Measurements from ENCODE around the gene OR5A1.
"Not testable (repeated sequence)": the region's sequence is repeated elsewhere in the genome, so short reads cannot be mapped to it uniquely, and the experiment has no call there.

Gene OR5A1

DNA sequence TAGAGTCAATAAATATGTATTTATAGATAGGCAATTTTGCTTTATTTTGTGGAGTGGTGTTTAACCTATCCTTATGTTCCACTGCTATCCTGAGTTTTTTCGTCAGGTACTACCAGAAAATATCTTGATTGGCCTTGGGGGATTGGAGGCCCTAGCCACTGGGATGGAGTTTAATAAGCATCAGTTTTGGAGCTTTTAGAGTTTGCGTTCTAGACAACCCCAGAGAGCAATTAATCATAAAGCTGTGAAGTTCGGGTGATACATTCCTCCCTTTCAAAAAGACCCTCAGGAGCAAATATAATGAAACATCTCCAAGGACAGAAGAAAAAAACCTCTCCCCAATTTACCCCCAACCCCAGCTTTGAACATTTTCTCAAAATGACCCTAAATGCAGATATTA, at the start of gene OR5A1:
TSS of gene OR5A1 (plus strand) at position 301 of the 400 bp plus-strand sequence. CDS start 6,700 bp downstream, outside the sequence.
- no peak for DNase-seq (ENCODE audit: low spot score)

DNA sequence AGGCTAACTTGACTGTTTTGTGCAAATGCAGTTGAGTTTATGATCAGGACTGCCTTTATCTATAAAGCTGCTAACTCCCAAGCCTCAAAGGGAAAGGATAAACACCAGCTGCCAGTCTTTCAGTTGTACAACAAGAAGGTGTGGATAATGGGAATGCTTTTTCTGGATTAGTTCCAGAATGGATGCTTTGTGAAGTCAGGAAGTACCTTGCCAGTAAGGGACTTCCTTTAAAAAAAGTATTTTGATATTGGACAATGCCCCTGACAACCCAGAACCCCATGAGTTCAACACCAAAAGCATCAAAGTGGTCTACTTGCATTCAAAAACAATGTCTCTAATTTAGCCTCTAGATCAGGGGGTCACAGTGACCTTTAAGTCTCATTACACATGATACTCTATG, 42.1 kb upstream of the OR5A1 start:
- DNase-seq (ENCODE audit: low spot score) = no peak

DNA sequence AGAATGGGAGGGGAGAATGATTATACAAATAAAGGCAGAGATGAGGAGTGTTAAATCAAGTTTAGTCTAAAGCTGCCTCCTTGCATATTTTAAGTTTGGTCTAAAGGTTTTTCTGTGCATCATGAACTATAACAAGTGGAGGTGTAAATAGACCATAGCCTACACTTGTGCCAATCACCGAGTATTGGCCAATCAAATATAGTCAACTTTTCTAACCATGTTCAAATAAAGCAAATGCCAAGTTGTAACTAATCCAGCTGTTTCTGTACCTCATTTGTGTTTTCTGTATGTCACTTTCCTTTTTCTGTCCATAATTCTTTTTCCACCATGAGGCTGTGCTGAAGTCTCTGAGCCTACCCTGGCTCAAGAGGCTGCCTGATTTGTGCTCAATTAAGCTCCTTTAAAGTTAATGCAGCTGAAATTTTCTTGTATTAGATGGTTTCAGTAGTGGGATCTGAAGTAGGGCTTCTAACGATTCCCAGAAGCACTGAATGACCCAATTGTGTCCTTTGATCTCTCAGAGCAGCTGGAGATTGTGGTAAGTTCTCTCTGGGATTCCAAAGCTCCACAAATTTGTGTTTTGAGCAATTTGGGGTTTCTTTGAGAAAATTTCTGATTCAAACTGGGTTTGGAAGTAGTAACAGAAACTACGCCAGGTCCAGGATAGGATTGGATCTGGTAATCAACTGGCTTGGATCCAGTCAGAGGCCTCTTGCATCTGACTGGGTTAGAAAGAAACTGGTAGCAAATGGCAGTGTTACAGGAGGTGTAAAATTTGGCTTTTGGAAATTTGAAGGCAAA, 35.6 kb upstream of the OR5A1 start:
- DNase-seq (ENCODE audit: low spot score) = no peak

DNA sequence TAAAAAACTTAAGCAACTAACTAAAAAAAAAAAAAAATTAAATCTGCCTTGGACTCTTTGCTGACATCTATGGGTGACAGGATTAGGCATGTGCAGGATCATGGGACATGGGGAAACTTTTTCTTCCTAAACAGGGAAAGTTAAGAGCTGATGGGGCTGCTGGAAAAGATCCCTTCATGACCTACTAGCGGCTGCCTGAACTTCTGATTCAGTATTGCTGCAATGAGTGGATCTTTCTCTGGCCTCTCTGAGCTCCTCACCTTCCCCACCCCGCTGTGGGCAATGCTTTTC, 35.1 kb upstream of the OR5A1 start:
- DNase-seq (ENCODE audit: low spot score) = no peak

DNA sequence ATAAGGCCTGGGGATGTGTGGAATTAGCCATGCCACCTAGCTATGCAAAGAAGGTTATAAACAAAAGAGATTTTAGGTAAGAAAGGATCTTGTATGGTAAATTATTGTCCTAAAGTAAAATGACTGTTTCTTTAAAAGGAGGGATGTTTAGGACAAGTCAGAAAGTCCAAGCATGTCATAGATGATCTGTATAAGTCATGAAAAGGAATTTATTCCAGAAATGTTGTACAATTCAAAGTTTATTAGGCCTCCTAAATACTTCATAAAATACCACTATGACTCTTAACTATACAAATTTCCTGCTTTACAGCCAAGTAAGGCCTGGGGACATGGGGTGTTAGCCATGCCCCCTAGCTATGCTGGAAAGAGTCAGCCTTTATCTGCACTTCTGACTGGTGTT, 32.7 kb upstream of the OR5A1 start:
- no peak for DNase-seq (ENCODE audit: low spot score)

DNA sequence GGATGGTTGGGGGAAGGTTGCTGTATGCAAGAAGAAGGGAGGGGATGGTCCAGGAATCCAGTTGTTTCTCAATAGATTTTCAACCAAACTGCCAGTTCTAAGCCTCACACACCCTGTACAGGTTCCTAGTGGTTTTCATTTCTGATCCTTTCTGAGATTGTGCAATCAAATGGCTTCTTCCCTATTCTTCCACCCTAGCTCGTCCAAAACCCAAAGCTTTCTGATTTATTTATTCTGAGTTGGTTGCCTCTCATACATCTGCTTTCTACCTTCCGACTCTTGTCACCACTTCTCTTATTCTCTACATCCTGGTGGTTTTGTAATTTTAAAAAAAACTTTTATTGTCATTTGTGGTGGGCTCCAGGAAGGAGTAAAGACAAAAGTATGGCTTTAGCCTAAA, 22.6 kb upstream of the OR5A1 start:
- no peak for DNase-seq (ENCODE audit: low spot score)

DNA sequence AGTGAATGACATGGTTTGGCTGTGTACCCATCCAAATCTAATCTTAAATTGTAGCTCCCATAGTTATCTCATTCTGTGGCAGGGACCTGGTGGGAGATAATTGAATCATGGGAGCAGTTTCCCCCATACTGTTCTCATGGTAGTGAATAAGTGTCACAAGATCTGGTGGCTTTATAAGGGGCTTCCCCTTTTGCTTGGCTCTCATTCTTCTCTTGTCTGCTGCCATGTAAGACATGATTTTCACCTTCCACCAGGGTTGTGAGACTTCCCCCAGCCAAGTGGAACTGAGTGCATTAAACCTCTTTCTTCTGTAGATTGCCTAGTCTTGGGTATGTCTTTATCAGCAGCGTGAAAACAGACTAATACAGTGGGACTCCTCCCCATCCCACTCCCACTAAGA, 21.2 kb upstream of the OR5A1 start:
- no peak for DNase-seq (ENCODE audit: low spot score)

DNA sequence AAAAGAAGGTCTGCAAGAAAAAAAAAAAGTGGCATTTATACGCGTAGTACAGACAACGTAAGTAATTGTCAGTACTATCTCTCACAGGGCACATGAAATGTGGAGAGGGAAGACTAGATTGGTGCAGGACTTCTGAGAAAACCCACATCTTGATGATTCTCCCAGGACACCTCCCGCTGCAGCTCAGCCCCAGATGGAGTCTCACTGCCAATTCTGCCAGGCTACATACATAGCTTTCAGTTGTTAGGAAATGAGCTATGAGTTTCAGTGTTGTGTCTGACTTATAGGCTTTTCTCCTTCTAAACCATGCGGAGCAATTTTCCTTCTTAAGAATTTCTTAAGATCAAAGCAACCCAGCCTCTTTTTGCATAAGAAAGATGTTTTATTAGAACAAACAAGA, 19.7 kb upstream of the OR5A1 start:
- DNase-seq (ENCODE audit: low spot score) = no peak

DNA sequence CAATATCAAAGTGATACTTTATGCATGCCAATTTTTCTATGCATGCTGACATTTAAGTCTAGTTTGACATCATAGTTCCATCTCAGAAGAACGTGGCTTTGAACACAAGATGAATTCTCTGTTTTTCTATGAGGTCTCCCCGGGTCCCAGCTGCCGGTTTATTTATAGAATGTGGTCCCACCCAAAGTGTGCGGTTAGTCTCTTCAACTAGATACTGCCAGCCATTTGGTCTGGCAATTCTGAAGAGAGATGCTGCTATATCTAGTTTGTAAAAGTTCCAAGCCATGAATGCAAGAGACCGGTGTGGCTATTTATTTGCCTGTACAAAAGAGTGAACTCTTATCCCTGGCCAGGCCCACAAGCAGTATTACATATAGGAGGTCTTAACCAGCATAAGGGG, 19.2 kb upstream of the OR5A1 start:
- no peak for DNase-seq (ENCODE audit: low spot score)

DNA sequence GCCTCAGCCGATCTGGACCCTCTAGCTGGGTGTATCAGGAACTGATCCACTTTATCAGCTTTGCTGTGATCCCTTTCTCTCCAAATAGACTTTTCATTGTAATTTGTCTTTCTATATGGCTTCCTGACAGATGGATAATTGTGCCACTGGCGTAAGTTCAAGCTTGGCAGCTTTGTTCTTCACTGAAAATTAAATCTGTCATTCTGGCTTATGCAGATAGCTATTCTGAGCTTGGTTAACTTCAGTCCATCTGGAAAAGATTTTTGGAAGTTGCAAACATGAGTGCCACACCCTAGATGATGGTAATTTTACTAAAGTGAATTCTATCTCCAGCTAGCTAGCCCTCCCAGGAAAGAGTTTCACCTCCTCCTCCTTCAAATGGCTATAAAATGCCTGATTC, 18.1 kb upstream of the OR5A1 start:
- DNase-seq (ENCODE audit: low spot score) = no peak

DNA sequence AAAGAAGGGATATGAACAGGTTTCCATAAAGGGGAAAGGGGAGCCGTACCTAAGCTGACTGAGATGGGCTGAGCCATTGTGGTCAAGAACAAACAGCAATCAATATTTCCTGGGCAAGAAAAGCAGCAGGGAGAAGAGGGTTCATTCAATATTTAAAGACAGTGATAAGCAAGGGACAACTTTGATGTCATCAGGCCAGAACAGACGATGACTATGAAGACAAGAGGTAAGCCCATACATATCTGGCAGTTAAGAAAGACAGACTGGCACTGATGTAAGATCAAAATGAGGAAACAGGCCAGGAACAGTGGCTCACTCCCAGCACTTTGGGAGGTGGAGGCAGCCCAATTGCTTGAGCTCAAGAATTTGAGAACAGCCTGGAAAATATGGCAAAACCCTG, 12.4 kb upstream of the OR5A1 start:
- no peak for DNase-seq (ENCODE audit: low spot score)

DNA sequence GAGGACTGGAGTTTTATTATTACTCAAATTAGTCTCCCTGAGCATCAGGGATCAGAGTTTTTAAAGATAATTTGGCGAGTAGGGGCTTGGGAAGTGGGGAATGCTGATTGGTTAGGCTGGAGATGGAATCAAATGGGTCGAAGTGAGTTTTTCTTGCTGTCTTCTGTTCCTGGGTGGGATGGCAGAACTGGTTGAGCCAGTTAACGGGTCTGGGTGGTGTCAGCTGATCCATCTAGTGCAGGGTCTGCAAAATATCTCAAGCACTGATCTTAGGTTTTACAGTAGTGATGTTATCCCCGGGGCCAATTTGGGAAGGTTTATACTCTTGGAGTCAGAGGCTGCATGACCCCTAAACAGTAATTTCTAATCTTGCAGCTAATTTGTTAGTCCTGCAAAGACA, 11.1 kb upstream of the OR5A1 start:
- no peak for DNase-seq (ENCODE audit: low spot score)

DNA sequence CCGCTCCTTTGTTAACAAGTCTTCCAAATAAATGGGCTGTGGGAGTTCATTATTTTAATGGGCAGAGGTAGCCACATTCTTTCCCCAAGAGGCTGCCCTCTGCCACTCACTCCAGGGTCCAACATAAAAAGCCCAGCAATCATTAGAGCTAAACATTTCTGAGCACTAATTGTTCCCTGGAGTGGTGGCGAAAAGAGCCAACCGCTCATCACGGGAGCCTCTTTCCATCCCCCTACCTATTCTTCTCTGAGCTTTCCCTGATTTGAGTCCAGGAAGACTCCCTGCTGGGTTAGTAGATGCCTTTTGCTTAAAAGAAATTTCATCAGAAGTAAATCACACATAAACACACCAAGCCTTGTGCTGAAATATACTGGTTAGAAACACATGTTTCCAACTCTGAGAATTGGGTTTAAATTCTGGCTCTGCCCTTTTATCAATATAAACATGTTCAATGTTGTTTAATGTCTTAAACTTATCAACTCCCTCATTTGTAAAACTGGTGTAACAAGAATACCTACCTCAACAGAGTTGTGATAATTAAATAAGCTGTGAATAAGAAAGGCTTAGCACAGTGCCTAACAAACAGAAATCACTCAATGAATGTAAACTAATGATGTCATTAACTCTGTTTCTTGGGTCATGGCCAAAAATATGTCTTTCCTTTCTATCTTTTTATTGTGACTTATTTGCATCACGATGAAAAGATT, 9.8 kb upstream of the OR5A1 start, which contains the start of gene OR5A2:
TSS of gene OR5A2 (minus strand) at position 53 of the 707 bp plus-strand sequence. CDS start 3,460 bp downstream, outside the sequence.
- no peak for DNase-seq (ENCODE audit: low spot score)

DNA sequence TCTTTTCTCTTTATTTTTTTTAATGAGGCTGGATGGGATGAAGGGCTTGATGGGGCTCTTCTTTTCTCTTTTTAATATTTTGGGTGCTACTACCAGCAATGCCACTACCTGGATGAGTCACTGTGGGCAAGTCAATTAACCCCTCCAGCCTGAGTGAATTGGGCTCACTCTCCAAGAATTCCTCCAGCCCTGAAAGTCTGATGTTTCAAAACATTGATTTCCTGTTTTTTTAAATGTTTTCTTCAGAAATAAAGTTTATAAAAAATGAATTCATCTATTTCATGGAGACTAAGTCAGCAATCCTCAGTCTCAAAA, 9.2 kb upstream of the OR5A1 start:
- DNase-seq (ENCODE audit: low spot score) = no peak

DNA sequence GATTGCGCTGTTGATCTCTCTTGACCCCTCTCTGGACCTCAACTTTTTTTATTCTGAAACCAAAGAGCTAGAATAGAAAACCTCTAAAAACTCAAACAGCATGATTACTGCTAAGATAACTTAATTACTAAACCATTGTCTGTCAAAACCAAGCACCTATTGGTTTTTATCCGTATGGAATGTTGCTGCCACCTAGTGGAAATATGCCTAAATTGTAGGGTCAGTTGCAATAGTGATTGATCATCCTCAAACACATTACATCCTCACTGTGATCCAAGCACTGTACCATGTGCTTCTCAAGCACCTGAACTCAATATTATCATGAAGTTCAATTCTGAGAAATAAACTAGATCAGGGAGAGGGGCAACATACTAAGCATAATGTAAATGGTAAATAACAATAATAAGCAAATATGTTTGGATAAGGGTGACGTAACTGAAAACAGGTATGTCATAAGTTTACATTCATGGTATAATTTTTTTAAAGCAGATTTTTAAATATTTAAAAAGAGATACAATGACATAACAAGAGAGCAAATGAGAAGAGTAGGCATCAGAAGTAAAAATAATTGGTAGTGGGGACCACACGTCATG, 6.2 kb upstream of the OR5A1 start:
- DNase-seq (ENCODE audit: low spot score) = peak; percentile 59

DNA sequence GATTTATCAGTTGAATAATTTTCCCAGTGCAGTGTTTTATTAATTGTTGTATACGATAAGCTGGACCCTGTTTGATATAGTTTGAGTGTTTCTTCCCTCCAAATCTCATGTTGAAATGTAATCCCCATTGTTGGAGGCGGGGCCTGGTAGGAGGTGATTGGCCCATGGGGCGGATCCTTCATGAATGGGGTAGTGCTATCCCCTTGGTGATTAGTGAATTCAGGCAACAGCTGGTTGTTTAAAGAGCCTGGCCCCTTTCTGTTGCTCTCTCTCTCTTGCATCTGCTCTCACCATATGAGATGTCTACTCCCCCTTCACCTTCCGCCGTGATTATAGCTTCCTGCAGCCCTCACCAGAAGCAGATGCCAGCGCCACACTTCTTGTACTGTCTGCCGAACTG, 1.5 kb downstream of the OR5A1 start:
- no peak for DNase-seq (ENCODE audit: low spot score)

DNA sequence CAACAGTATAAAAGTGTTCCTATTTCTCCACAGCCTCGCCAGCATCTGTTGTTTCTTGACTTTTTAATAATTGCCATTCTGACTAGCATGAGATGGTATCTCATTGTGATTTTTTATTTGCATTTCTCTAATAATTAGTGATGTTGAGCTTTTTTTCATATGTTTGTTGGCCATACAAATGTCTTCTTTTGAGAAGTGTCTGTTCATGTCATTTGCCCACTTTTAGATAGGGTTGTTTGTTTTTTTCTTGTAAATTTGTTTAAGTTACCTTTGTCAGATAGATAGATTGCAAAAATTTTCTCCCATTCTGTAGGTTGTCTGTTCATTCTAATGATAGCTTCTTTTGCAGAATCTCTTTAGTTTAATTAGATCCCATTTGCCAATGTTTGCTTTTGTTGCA, 9.4 kb downstream of the OR5A1 start:
- not testable (repeated sequence) for DNase-seq (ENCODE audit: low spot score)

DNA sequence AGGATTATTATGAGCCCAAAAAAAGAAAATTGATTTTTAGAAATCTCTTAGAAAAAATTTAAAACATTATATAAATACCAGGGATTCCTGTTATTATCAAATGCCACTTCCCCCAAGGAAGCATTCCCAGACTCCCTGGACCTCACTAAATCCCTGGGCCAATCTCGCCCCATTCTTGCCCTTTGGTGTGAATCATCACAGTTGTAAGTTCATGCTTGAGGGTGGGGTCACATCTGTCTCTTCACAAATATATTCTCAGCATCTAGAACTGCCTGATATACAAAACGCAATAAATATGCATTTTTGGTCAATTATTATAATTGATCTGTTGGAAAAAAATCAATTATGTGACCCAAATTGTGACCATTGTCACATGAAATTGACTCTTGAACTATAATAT, 12.2 kb downstream of the OR5A1 start:
- no peak for DNase-seq (ENCODE audit: low spot score)

DNA sequence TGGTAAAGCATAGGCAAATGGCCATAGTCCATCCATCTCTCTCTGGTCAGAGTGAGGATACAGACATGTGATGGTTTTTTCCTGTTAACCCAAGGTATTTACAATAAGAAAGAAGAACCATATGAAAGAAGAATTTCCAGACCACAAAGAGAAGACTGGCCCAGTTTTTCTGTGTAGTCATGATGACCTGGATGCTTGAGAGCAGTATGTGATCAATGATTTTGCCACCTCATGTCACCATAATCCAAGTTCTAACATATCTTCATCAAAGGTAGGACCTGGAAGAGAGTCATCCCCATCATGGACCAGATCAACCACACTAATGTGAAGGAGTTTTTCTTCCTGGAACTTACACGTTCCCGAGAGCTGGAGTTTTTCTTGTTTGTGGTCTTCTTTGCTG, 20.4 kb downstream of the OR5A1 start, which contains the start of gene OR4D6:
TSS of gene OR4D6 (plus strand) at position 301 of the 400 bp plus-strand sequence. CDS start at position 301, 0 bp downstream.
- DNase-seq (ENCODE audit: low spot score) = no peak

DNA sequence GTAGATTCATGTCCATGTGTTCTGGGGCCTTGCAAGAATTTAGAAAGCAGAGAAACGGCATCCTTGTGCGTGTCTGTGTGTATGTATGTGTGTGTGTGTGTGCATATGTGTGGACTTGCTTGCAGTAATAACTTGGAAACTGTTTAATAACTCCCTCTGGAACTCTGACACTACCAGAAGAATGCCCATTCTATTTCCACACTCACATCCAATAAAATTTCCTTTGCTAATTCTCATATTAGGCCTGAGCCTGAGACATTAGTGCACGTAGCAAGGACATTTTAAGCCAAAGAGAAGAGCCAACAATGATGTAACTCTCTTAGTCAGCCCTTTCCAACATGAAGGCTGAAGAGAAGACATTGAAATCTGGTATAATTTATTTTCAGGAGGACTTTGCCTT, 23.6 kb downstream of the OR5A1 start:
- no peak for DNase-seq (ENCODE audit: low spot score)

DNA sequence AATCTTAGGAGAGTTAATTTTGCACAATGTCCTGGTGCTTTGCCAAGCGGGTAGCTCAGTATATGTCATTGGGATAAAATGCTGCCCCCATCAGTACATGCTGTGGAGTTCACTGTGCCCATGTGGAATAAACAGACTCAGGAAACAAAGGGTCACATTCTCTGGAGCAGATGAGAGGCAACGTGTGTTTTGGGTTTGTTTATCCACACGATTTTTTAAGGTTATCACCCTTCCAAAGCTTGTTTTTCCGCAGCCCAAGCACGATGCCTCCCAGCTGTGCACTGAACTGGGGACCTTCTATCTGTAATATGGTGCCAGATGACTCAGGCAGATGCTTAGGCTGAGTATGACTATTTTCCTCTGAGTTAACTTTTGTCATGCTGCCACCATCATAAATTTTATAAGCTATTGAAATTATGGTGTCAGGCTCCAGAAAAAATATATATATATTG, 26.9 kb downstream of the OR5A1 start:
- peak; percentile 16 for DNase-seq (ENCODE audit: low spot score)

DNA sequence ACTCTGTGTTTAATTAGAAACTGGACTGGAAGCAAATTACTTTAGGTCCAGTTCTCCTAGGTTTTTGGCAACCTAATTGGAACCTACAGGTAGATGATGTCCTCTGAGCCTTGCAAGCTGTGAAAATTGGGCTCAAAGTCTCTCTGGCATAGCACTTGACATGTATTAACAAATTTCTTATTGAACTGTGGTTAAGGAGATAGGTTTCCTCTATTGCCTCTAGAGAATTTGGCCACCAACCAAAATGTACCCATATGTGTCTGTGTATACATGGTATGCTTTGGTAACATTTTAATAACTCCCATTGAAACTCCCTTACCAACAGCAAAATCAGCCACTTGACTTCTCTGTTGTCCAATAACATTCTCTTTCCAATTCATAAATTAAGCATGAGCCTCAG, 36.7 kb downstream of the OR5A1 start, which contains the start of gene OR4D10:
TSS of gene OR4D10 (plus strand) at position 301 of the 400 bp plus-strand sequence. CDS start 4,115 bp downstream, outside the sequence.
- DNase-seq (ENCODE audit: low spot score) = no peak

DNA sequence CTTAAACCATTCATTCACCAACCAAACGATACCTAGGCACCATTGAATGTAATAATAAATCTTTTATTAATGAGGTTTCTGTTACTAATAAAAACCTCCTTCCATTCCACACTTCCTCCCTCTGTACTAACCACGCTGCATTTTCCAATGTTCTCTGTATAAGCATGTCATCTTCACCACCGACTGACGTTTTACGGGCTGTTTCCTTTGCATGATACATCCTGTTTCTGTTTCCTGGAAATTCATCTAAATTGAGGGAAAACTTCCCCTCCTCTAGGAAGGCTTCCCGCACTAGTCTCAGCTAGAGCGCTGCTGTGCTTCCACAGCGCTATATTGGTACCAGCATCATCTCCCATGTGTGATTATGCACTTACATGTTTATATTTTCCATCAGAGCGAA, 38.9 kb downstream of the OR5A1 start:
- DNase-seq (ENCODE audit: low spot score) = no peak
